HG03469 (cell line): Measurements from ENCODE around the gene MRC2.
A peak's percentile ranks its signal among the peaks of the same experiment; 100 is the strongest.

Experiments used
- ATAC-seq: cut with Tn5 transposase; IDR thresholded peaks from one replicate; pipeline ENCODE4 v1.9.1; 2021; ENCODE audit warnings: mild to moderate bottlenecking, moderate library complexity, moderate number of reproducible peaks; ENCODE audit not compliant: unreplicated experiment

The MRC2 gene

GRCh38 chr17:62716834-62717588, 89.5 kb downstream of the MRC2 start:
- no peak for ATAC-seq

GRCh38 chr17:62717589-62717855, 90.1 kb downstream of the MRC2 start:
- ATAC-seq, result no peak

DNA sequence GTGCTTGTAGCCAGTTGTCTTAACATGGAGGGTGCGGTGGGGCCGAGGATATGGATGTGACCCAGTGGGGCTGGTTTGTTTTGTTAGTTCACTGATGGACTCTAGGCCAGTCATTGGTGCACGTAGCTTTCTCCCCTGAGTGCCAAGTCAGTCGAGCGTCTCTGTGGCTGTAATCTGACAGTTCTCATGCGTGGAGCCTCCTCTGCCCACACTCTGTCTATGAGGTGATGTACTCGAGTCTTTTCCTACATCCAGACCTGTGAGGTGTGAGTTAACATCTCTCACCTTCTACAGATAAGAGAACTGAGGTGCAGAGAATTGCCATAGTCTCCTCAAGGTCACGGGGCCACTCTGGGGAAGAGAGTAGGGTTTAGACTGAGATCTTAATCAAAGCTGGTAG, 90.4 kb downstream of the MRC2 start:
- no peak for ATAC-seq

- ATAC-seq, result no peak
Observed at GRCh38 chr17:62718429-62718828, 91.0 kb downstream of the MRC2 start.

DNA sequence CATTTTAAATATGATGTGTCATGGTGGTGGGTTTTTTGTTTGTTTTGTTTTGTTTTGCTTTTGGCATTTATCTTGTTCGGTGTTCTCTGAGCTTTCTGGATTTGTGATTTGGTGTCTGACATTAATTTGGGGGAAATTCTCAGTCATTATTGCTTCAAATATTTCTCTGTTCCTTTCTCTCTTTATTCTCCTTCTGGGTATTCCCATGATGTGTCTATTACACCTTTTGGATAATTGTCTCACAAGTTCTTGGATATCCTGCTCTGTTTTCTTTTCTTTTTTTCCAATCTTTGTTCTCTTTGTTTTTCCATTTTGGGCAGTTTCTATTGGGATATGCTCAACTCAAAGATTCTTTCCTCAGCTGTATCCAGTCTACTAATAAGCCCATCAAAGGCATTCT, 92.1 kb downstream of the MRC2 start:
- ATAC-seq, result no peak

- ATAC-seq, result no peak
Observed at GRCh38 chr17:62720126-62720850, 92.8 kb downstream of the MRC2 start.

- no peak for ATAC-seq
Observed at GRCh38 chr17:62722625-62723024, 95.2 kb downstream of the MRC2 start.

GRCh38 chr17:62723842-62724241, 96.4 kb downstream of the MRC2 start:
- no peak for ATAC-seq

- ATAC-seq, result peak; percentile 86
Observed at GRCh38 chr17:62724398-62725146, 97.1 kb downstream of the MRC2 start.

GRCh38 chr17:62725791-62726249, 98.3 kb downstream of the MRC2 start:
- no peak for ATAC-seq

DNA sequence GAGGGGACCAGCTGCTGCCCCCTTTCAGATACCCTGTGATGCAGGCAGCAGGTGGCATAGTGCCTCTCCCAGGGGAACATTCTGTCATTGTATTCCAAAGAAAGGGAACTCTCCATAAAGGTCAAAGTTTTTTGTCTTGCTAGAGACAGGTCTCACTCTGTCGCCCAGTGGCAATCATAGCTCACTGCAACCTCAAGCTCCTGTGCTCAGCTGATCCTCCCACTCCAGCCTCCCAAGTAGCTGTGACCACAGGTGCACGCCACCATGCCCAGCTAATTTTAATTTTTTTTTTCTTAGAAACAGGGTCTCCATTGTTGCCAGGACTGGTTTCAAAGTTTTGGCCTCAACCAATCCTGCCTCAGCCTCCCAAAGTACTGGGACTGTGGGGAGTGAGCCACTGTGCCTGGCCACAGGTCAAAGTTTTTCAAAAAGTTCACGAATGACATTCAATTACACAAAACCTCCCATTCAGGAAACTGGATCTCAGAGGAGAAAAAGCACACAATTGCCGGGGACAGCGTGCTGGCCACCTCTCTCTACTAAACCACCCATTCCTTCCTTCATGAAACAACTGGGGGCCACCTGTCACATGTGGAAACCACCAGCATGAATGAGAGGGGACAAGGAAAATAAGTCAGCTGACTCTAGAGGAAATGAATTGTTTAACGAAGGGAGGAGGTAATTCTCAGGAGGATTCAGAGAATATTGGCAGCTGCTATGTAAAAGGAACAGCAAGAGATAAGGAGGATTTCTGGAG, 100.6 kb downstream of the MRC2 start:
- no peak for ATAC-seq

- ATAC-seq, result no peak
Observed at GRCh38 chr17:62732125-62732524, 104.7 kb downstream of the MRC2 start.

DNA sequence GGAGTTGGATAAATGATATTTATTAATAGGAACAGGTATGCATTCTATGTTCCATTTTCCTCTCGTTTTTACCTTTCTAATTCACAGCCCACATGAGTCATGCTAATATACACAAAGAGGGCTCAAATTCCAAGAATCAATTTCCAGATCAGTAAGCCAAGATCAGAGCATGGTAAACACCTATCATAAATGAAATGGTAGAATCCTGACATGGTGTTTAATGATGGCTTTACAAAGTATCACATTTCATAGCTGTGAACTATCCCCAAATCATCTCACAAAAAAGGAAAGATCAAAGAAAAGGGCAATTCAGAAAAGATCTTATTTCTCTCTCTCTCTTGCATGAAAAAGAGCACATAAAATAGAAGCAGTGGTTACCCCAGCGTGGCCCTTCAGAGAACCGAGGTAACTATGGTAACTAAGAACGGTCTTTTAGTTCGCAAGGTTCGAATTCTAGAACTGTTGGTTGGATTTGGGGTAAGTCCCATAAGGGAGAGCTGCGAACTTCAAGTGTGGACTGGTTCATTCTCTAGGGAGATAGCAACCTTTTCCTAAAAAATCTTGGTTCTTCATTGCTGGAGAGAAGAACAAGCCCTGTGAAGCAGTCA, 107.7 kb downstream of the MRC2 start:
- ATAC-seq, result no peak

DNA sequence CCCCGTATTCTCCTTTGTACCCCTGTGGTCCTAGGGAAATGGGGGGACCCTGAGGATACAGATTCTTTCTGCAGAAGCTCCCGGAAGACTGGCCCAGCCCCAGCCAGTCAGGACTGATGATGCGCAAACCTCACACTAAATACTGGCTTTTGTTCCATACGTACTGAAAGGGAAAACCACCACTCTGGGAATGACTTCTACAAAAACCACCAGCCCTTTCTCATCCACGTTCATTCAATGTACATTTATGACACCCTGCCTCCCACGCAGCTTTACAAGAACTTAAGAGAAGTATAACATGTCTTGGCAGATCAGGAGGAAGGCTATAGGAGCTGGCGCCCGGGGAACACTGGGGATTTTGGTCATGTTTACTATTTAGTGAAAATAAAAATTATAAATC, 110.0 kb downstream of the MRC2 start:
- ATAC-seq, result no peak

GRCh38 chr17:62738281-62738680, 110.8 kb downstream of the MRC2 start:
- no peak for ATAC-seq

DNA sequence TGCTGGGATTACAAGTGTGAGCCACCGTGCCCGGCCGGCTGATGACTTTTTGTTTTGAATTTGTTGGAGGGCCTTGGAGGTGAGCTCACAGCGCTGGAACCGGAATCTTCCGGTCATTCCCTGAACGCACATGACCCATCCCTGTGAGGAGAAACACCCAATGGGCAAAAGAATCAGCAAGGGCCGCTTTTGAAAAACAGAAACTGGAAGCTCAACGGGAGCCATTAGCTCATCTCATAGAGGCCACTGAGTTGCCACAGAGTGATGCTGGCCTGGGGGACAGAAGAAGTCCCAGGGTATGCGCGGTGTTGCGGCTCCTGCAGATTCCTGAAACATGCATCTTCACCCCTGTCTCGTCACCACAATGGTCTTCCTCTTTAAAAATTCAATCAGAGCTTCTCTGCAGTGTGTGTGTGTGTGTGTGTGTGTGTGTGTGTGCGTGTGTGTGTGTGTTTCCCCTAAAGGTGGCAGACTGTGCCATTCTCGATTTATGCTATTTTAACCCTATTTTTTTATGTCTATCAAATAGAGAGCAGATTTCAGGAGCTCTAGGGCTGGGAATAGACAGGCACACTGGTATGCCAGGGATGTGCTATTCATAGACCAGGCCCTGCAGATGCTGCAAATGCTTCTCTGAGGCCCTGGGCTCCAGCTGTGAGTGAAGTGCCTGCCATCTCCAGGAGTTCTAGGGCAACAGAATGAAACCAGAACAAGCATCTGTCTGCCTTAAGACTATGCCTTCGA, 112.3 kb downstream of the MRC2 start:
- ATAC-seq, result no peak

GRCh38 chr17:62741290-62741689, 113.8 kb downstream of the MRC2 start:
- ATAC-seq, result no peak
